SK-N-SH (cell line): ENCODE measurements around the gene CDH26.

Source experiments
- CTCF ChIP-seq: fragments of 200-600 bp; sonication (generic); IDR thresholded peaks from 2 replicates; pipeline ENCODE4 v1.6.1; 2017; ENCODE audit warnings: antibody characterized with exemption, mild to moderate bottlenecking, moderate library complexity
- EZH2phosphoT487 ChIP-seq: fragments of 200-600 bp; sonication (generic); IDR thresholded peaks from 2 replicates; pipeline ENCODE4 v1.6.1; 2017; ENCODE audit warnings: low read depth, mixed run types, mild to moderate bottlenecking, antibody characterized with exemption, moderate library complexity, borderline replicate concordance
- JUND ChIP-seq: IDR thresholded peaks from 2 replicates; pipeline ENCODE4 v1.4.0; 2012
- NFIC ChIP-seq: IDR thresholded peaks from 2 replicates; pipeline ENCODE4 v1.4.0; 2012; ENCODE audit warnings: borderline replicate concordance
- POLR2AphosphoS5 ChIP-seq: IDR thresholded peaks from 2 replicates; pipeline ENCODE4 v1.6.1; 2012; ENCODE audit warnings: low read depth, low read length
- REST ChIP-seq: IDR thresholded peaks from 2 replicates; pipeline ENCODE4 v1.6.1; 2012; ENCODE audit warnings: mild to moderate bottlenecking, low read depth, low read length, moderate library complexity
- RXRA ChIP-seq: IDR thresholded peaks from 2 replicates; pipeline ENCODE4 v1.4.0; 2012; ENCODE audit warnings: low read depth, mild to moderate bottlenecking, borderline replicate concordance

- TF ChIP-seq RXRA (no peak), REST (no peak), JUND (no peak), POLR2AphosphoS5 (no peak), NFIC (no peak), CTCF (no peak), EZH2phosphoT487 (no peak)
Observed at GRCh38 chr20:60009318-60009717, 51.1 kb downstream of the CDH26 start.
